ENCODE results near the gene TNFRSF25.

TNFRSF25 gene

GRCh38 chr1:6466023-6466422 is at the start of gene TNFRSF25:
TSS of gene TNFRSF25 (minus strand) at chr1:6466173. CDS start at chr1:6466107, 66 bp downstream.
- no peak for DNase-seq (ENCODE audit: low read depth)

- no peak for DNase-seq (ENCODE audit: low read depth)
Measured at GRCh38 chr1:6515771-6516170, 49.8 kb upstream of the TNFRSF25 start.

GRCh38 chr1:6513320-6513801 is 47.4 kb upstream of the TNFRSF25 start:
- no peak for DNase-seq (ENCODE audit: low read depth)

GRCh38 chr1:6512908-6513280 is 46.9 kb upstream of the TNFRSF25 start:
- no peak for DNase-seq (ENCODE audit: low read depth)

- DNase-seq (ENCODE audit: low read depth): no peak
Measured at GRCh38 chr1:6512245-6512907, 46.4 kb upstream of the TNFRSF25 start.

- DNase-seq (ENCODE audit: low read depth): no peak
Measured at GRCh38 chr1:6511561-6512244, 45.7 kb upstream of the TNFRSF25 start.

GRCh38 chr1:6511056-6511455 is 45.1 kb upstream of the TNFRSF25 start:
- DNase-seq (ENCODE audit: low read depth): no peak

- no peak for DNase-seq (ENCODE audit: low read depth)
Measured at GRCh38 chr1:6510493-6510892, 44.5 kb upstream of the TNFRSF25 start.

- no peak for DNase-seq (ENCODE audit: low read depth)
Measured at GRCh38 chr1:6509919-6510291, 43.9 kb upstream of the TNFRSF25 start.

GRCh38 chr1:6509220-6509918 is 43.4 kb upstream of the TNFRSF25 start:
- no peak for DNase-seq (ENCODE audit: low read depth)

GRCh38 chr1:6508816-6509189 is 42.8 kb upstream of the TNFRSF25 start:
- DNase-seq (ENCODE audit: low read depth): no peak

GRCh38 chr1:6508154-6508815 is 42.3 kb upstream of the TNFRSF25 start:
- no peak for DNase-seq (ENCODE audit: low read depth)

GRCh38 chr1:6507461-6507911 is 41.5 kb upstream of the TNFRSF25 start:
- no peak for DNase-seq (ENCODE audit: low read depth)

- DNase-seq (ENCODE audit: low read depth): no peak
Measured at GRCh38 chr1:6507037-6507428, 41.1 kb upstream of the TNFRSF25 start.

GRCh38 chr1:6506210-6507036 is 40.5 kb upstream of the TNFRSF25 start:
- no peak for DNase-seq (ENCODE audit: low read depth)

GRCh38 chr1:6505367-6506209 is 39.6 kb upstream of the TNFRSF25 start:
- no peak for DNase-seq (ENCODE audit: low read depth)

- DNase-seq (ENCODE audit: low read depth): no peak
Measured at GRCh38 chr1:6504887-6505286, 38.9 kb upstream of the TNFRSF25 start.

- no peak for DNase-seq (ENCODE audit: low read depth)
Measured at GRCh38 chr1:6503884-6504602, 38.1 kb upstream of the TNFRSF25 start.

GRCh38 chr1:6502000-6502891 is 36.3 kb upstream of the TNFRSF25 start:
- no peak for DNase-seq (ENCODE audit: low read depth)
